H1 (cell line): ENCODE measurements around the gene PPP2R3B. TPM values are rescaled to one million over a fixed set of nuclear protein-coding genes. Genes with fewer than 3 reads are reported as not detected.

Experiments used
- CTCF ChIA-PET: fragments of 300-600 bp; sonication (Branson Sonifier 250); formaldehyde crosslinking; loops from one replicate; lab custom pipeline; 2021; ENCODE audit not compliant: partially characterized antibody; lab: Charles Lee
- POLR2A ChIA-PET: fragments of 300-600 bp; sonication (Branson Sonifier 250); formaldehyde crosslinking; loops from one replicate; lab custom pipeline; 2021; ENCODE audit warnings: inconsistent platforms; ENCODE audit not compliant: partially characterized antibody; lab: Charles Lee
- DNase-seq, 2 experiments: peaks; one replicate each; pipeline versions ENCODE4 v3.0.0 to v3.0.0-alpha.2; 2010 to 2022; ENCODE audit warnings: low spot score in 2 of 2, low read depth in 1 of 2, mixed read lengths in 1 of 2
- FAIRE-seq: peaks from 2 replicates; lab custom pipeline; 2011; peaks lifted over from hg19 to GRCh38; lab: Jason Lieb, UNC
- H2AFZ ChIP-seq: 2 replicates; pipeline ENCODE4 v1.8.1; 2012; ENCODE audit warnings: low read length, inconsistent platforms
- H2AK5ac ChIP-seq: 2 replicates; pipeline ENCODE4 v1.6.1; 2013; ENCODE audit warnings: low read depth, low read length
- H2BK120ac ChIP-seq: replicated peaks from 2 replicates; pipeline ENCODE3; 2013; ENCODE audit warnings: low read depth, low read length, inconsistent platforms
- H2BK12ac ChIP-seq: 2 replicates; pipeline ENCODE4 v1.6.1; 2013; ENCODE audit warnings: low read depth, low read length
- H2BK15ac ChIP-seq: 2 replicates; pipeline ENCODE4 v1.6.1; 2013; ENCODE audit warnings: low read length
- H2BK20ac ChIP-seq: 2 replicates; pipeline ENCODE4 v1.6.1; 2013; ENCODE audit warnings: low read length
- H2BK5ac ChIP-seq: 2 replicates; pipeline ENCODE4 v1.6.1; 2013; ENCODE audit warnings: low read depth, low read length
- H3K14ac ChIP-seq: 2 replicates; pipeline ENCODE4 v1.6.1; 2013; ENCODE audit warnings: inconsistent platforms; ENCODE audit not compliant: insufficient read length
- H3K18ac ChIP-seq: 2 replicates; pipeline ENCODE4 v1.6.1; 2013; ENCODE audit warnings: low read length; ENCODE audit errors: extremely low read depth
- H3K23ac ChIP-seq: 2 replicates; pipeline ENCODE4 v1.6.1; 2013; ENCODE audit warnings: inconsistent platforms; ENCODE audit not compliant: insufficient read length
- H3K23me2 ChIP-seq: 2 replicates; pipeline ENCODE4 v1.6.1; 2013; ENCODE audit warnings: low read depth, low read length
- H3K27ac ChIP-seq: 2 replicates; pipeline ENCODE4 v1.6.1; 2011; ENCODE audit warnings: low read depth, low read length, inconsistent platforms
- H3K27me3 ChIP-seq, 4 experiments: replicated peaks in 1 of 4; 1 replicate in 1 of 4; 2 replicates in 3 of 4; pipeline versions ENCODE4 v1.6.1 to v1.8.1; 2011 to 2013; ENCODE audit warnings: low read length in 3 of 4, mild to moderate bottlenecking in 3 of 4, inconsistent platforms in 2 of 4, mixed read lengths in 2 of 4, moderate library complexity in 1 of 4; ENCODE audit not compliant: control insufficient read depth in 3 of 4, insufficient read depth in 3 of 4; ENCODE audit errors: extremely low read depth in 1 of 4
- H3K36me3 ChIP-seq, 4 experiments: 2 replicates each; pipeline versions ENCODE4 v1.6.1 to v1.8.1; 2011 to 2013; ENCODE audit warnings: mild to moderate bottlenecking in 4 of 4, low read length in 3 of 4, moderate library complexity in 2 of 4, control low read depth in 1 of 4, inconsistent platforms in 1 of 4; ENCODE audit not compliant: insufficient read depth in 4 of 4, control insufficient read depth in 2 of 4
- H3K4ac ChIP-seq: replicated peaks from 2 replicates; pipeline ENCODE3; 2013; ENCODE audit warnings: low read length, low read depth, mixed read lengths, inconsistent platforms; ENCODE audit not compliant: insufficient read length
- H3K4me1 ChIP-seq, 4 experiments: replicated peaks in 1 of 4; 1 replicate in 1 of 4; 2 replicates in 3 of 4; pipeline versions ENCODE4 v1.6.1 to v1.8.1; 2011 to 2013; ENCODE audit warnings: low read length in 3 of 4, inconsistent platforms in 2 of 4, mixed read lengths in 1 of 4; ENCODE audit not compliant: insufficient read depth in 4 of 4, control insufficient read depth in 3 of 4
- H3K4me2 ChIP-seq, 2 experiments: 2 replicates each; pipeline versions ENCODE4 v1.6.1 to v1.8.1; 2011 to 2013; ENCODE audit warnings: low read depth in 2 of 2, low read length in 2 of 2, control low read depth in 1 of 2, inconsistent platforms in 1 of 2, mild to moderate bottlenecking in 1 of 2; ENCODE audit not compliant: insufficient read depth in 1 of 2
- H3K4me3 ChIP-seq, 4 experiments: fragments of 200-600, 300-600 bp in 1 of 4; sonication (generic), shearing (Covaris generic), sonication (Bioruptor Twin) in 1 of 4; 2 replicates each; pipeline versions ENCODE4 v1.5.1 to v1.8.1; 2011 to 2016; ENCODE audit warnings: low read length in 4 of 4, low read depth in 3 of 4, control low read depth in 2 of 4, inconsistent platforms in 2 of 4, mild to moderate bottlenecking in 2 of 4, mixed read lengths in 1 of 4, moderate library complexity in 1 of 4; ENCODE audit not compliant: insufficient read depth in 2 of 4; ENCODE audit errors: extremely low read depth in 1 of 4
- H3K56ac ChIP-seq: replicated peaks from 2 replicates; pipeline ENCODE3; 2013; ENCODE audit warnings: low read depth, mild to moderate bottlenecking, mixed read lengths, low read length, inconsistent platforms; ENCODE audit not compliant: insufficient read length
- H3K79me1 ChIP-seq: 2 replicates; pipeline ENCODE4 v1.6.1; 2013; ENCODE audit warnings: low read depth, low read length, control low read depth
- H3K79me2 ChIP-seq, 2 experiments: 2 replicates each; pipeline versions ENCODE4 v1.6.1 to v1.8.1; 2012 to 2013; ENCODE audit warnings: low read length in 2 of 2, mild to moderate bottlenecking in 2 of 2, inconsistent platforms in 1 of 2; ENCODE audit not compliant: insufficient read depth in 2 of 2, control insufficient read depth in 1 of 2
- H3K9ac ChIP-seq, 4 experiments: replicated peaks in 1 of 4; 1 replicate in 1 of 4; 2 replicates in 3 of 4; pipeline versions ENCODE4 v1.6.1 to v1.8.1; 2011 to 2013; ENCODE audit warnings: low read depth in 3 of 4, low read length in 3 of 4, control low read depth in 2 of 4, mild to moderate bottlenecking in 2 of 4, moderate library complexity in 2 of 4, inconsistent platforms in 1 of 4; ENCODE audit errors: extremely low read depth in 1 of 4
- H3K9me3 ChIP-seq, 2 experiments: 2 replicates each; pipeline versions ENCODE4 v1.6.1 to v1.8.1; 2012 to 2013; ENCODE audit warnings: mild to moderate bottlenecking in 2 of 2, moderate library complexity in 2 of 2, control low read depth in 1 of 2, inconsistent platforms in 1 of 2, low read depth in 1 of 2, low read length in 1 of 2, mixed read lengths in 1 of 2; ENCODE audit not compliant: insufficient read depth in 2 of 2
- H4K20me1 ChIP-seq, 2 experiments: replicated peaks in 1 of 2; 2 replicates each; pipeline versions ENCODE3 to v1.8.1; 2011 to 2013; ENCODE audit warnings: inconsistent platforms in 2 of 2, low read length in 2 of 2, mild to moderate bottlenecking in 1 of 2; ENCODE audit not compliant: insufficient read depth in 2 of 2, control insufficient read depth in 1 of 2
- H4K5ac ChIP-seq: 2 replicates; pipeline ENCODE4 v1.6.1; 2013; ENCODE audit warnings: low read length, low read depth, mixed read lengths, inconsistent platforms; ENCODE audit not compliant: insufficient read length
- H4K8ac ChIP-seq: 2 replicates; pipeline ENCODE4 v1.8.0; 2013; ENCODE audit warnings: mild to moderate bottlenecking, moderate library complexity, low read length, inconsistent platforms; ENCODE audit not compliant: insufficient read depth; ENCODE audit errors: extremely low read depth
- H4K91ac ChIP-seq: replicated peaks from 2 replicates; pipeline ENCODE3; 2013; ENCODE audit warnings: low read length, mixed read lengths, inconsistent platforms; ENCODE audit not compliant: insufficient read length
- PHF8 ChIP-seq: fragments of 200-600 bp; sonication (generic); conservative IDR thresholded peaks from 2 replicates; pipeline ENCODE4 v1.7.1; 2012; ENCODE audit warnings: low read depth, mild to moderate bottlenecking, inconsistent platforms, low read length, moderate library complexity
- SIX5 ChIP-seq: IDR thresholded peaks from 2 replicates; pipeline ENCODE4 v1.6.1; 2011; ENCODE audit warnings: mild to moderate bottlenecking, low read depth, low read length
- SRF ChIP-seq: IDR thresholded peaks from 2 replicates; pipeline ENCODE4 v1.6.1; 2011; ENCODE audit warnings: mild to moderate bottlenecking, low read depth, low read length, moderate library complexity
- TAF1 ChIP-seq: IDR thresholded peaks from 2 replicates; pipeline ENCODE4 v1.6.1; 2011; ENCODE audit warnings: mild to moderate bottlenecking, low read depth, low read length
- WGBS, 2 experiments: shearing (Covaris generic) in 1 of 2; methylation state at CpG; one replicate each; pipeline versions ENCODE4 v1.1.6 to v1.1.7; 2013 to 2015; ENCODE audit warnings: low lambda C conversion rate in 2 of 2, mixed read lengths in 2 of 2, inconsistent platforms in 1 of 2, low coverage in 1 of 2, missing lambda C conversion rate in 1 of 2; ENCODE audit not compliant: insufficient replicate concordance in 2 of 2, insufficient coverage in 1 of 2, insufficient read length in 1 of 2; ENCODE audit errors: extremely low coverage in 1 of 2, missing lambda C conversion rate in 1 of 2; 5-methylcytosine and 5-hydroxymethylcytosine counted together
- polyA plus RNA-seq, 7 experiments: library from polyadenylated mRNA; depleted of rRNA in 3 of 7; stranded (reverse) in 5 of 7; unstranded in 2 of 7; fragments of >200 nt in 5 of 7; fragments of 200-250 nt in 2 of 7; gene quantifications; 1 replicate in 5 of 7; 2 replicates in 1 of 7; 4 replicates in 1 of 7; pipeline versions ENCODE4 v1.2.1 to v1.2.3, GENCODE V29; 2011 to 2013; ENCODE audit warnings: missing spikeins in 2 of 7, mixed read lengths in 2 of 7
- total RNA-seq: library from RNA; stranded (reverse); fragmentation: NEBNext Ultra II Directional; extraction: Animal tissue kit (Norgen Biotek cat#: 25700); gene quantifications from 2 replicates; pipeline ENCODE4 v1.2.1, GENCODE V29; 2021

Gene PPP2R3B
- total and polyA plus RNA-seq, 2 of the 8 experiments (the other 6 are each of a cell fraction or from before 2014, with no cell fraction given): 47.6 to 86.7 TPM

- CTCF ChIA-PET: no interaction called here
- H2BK12ac ChIP-seq: no peak overlapping the region
- no peak overlapping the region for H3K9ac ChIP-seq
- H3K27me3 ChIP-seq: no peaks in the 10 kb centered on the region
- H3K36me3 ChIP-seq: peaks cover under 1 to 25% (median 7%) of the 10 kb centered on the region in 4 experiments; a peak in 6 of 8 replicates
- DNase-seq (no peak), FAIRE-seq (no peak)
- no peak overlapping the region for H4K8ac ChIP-seq
- H4K20me1 ChIP-seq: peaks cover 8 to 23% of the 10 kb centered on the region in 2 experiments
- POLR2A ChIA-PET: no interaction called here
- H3K4me1 ChIP-seq: no peaks in the 10 kb centered on the region
- no peak overlapping the region for H2AK5ac ChIP-seq
- no peak overlapping the region for H3K4me3 ChIP-seq
- no peak overlapping the region for H4K5ac ChIP-seq
- no peaks in the 10 kb centered on the region for H3K23me2 ChIP-seq
- peaks cover 11% of the 10 kb centered on the region for H3K79me1 ChIP-seq
- H3K14ac ChIP-seq: no peak overlapping the region
- H3K4me2 ChIP-seq: no peak overlapping the region
- no peak overlapping the region for H2BK20ac ChIP-seq
- H4K91ac ChIP-seq: no peak overlapping the region
- H2BK15ac ChIP-seq: no peak overlapping the region
- H2BK120ac ChIP-seq: no peak overlapping the region
- H2BK5ac ChIP-seq: no peak overlapping the region
- no peak overlapping the region for H3K4ac ChIP-seq
- H3K23ac ChIP-seq: no peak overlapping the region
- H3K56ac ChIP-seq: no peak overlapping the region
- H3K79me2 ChIP-seq: peaks cover 0 to 62% of the 10 kb centered on the region in 2 experiments; a peak in 2 of 4 replicates
- peaks cover 0 to 1% of the 10 kb centered on the region in 2 experiments; a peak in 1 of 4 replicates for H3K9me3 ChIP-seq
- H2AFZ ChIP-seq: no peak overlapping the region
- no peak overlapping the region for H3K18ac ChIP-seq
- no peak overlapping the region for H3K27ac ChIP-seq
- 95% methylated on average over 35 of the region's 35 CpGs; no CpG with 5 or more reads in 1 of the 2 experiments for WGBS, 2 experiments
- TF ChIP-seq TAF1 (no peak), SRF (no peak), PHF8 (no peak), SIX5 (no peak)
Measured at GRCh38 chrX:355329-356050, 31.2 kb downstream of the PPP2R3B start.
